HG03175 (cell line): ENCODE measurements around the gene USP13.
"Not testable (repeated sequence)": the region's sequence is repeated elsewhere in the genome, so short reads cannot be mapped to it uniquely, and the experiment has no call there.

Experiments
- ATAC-seq: cut with Tn5 transposase; IDR thresholded peaks from one replicate; pipeline ENCODE4 v1.9.1; 2021; ENCODE audit warnings: mild to moderate bottlenecking, moderate library complexity; ENCODE audit not compliant: unreplicated experiment

The USP13 gene

GRCh38 chr3:179653096-179653797 is 407 bp downstream of the USP13 start:
- ATAC-seq: peak; percentile 57

- ATAC-seq: no peak
Observed at GRCh38 chr3:179655236-179655635, 2.4 kb downstream of the USP13 start.

GRCh38 chr3:179658606-179659005 is 5.8 kb downstream of the USP13 start:
- ATAC-seq: no peak

GRCh38 chr3:179660872-179661271 is 8.0 kb downstream of the USP13 start:
- ATAC-seq: no peak

GRCh38 chr3:179661777-179662176 is 8.9 kb downstream of the USP13 start:
- ATAC-seq: no peak

- ATAC-seq: no peak
Observed at GRCh38 chr3:179663093-179663492, 10.3 kb downstream of the USP13 start.

- ATAC-seq: no peak
Observed at GRCh38 chr3:179666030-179666429, 13.2 kb downstream of the USP13 start.

- ATAC-seq: no peak
Observed at GRCh38 chr3:179666436-179667035, 13.7 kb downstream of the USP13 start.

- ATAC-seq: no peak
Observed at GRCh38 chr3:179668429-179668828, 15.6 kb downstream of the USP13 start.

- ATAC-seq: no peak
Observed at GRCh38 chr3:179670311-179670710, 17.5 kb downstream of the USP13 start.

GRCh38 chr3:179671309-179671708 is 18.5 kb downstream of the USP13 start:
- no peak for ATAC-seq

- ATAC-seq: no peak
Observed at GRCh38 chr3:179671747-179672242, 19.0 kb downstream of the USP13 start.

- ATAC-seq: no peak
Observed at GRCh38 chr3:179672918-179673317, 20.1 kb downstream of the USP13 start.

- no peak for ATAC-seq
Observed at GRCh38 chr3:179673523-179673922, 20.7 kb downstream of the USP13 start.

GRCh38 chr3:179676081-179676480 is 23.2 kb downstream of the USP13 start:
- no peak for ATAC-seq

- no peak for ATAC-seq
Observed at GRCh38 chr3:179677884-179678283, 25.0 kb downstream of the USP13 start.

- no peak for ATAC-seq
Observed at GRCh38 chr3:179681492-179682263, 28.8 kb downstream of the USP13 start.

GRCh38 chr3:179682426-179683080 is 29.7 kb downstream of the USP13 start:
- no peak for ATAC-seq

- ATAC-seq: not testable (repeated sequence)
Observed at GRCh38 chr3:179683286-179683685, 30.4 kb downstream of the USP13 start.

GRCh38 chr3:179687967-179688535 is 35.2 kb downstream of the USP13 start:
- ATAC-seq: no peak

GRCh38 chr3:179688850-179689249 is 36.0 kb downstream of the USP13 start:
- no peak for ATAC-seq
